Hepatocyte (in vitro differentiated cells): ENCODE data around the gene INVS.

ENCODE experiments used
- CTCF ChIP-seq: fragments of 200-600 bp; sonication (generic); IDR thresholded peaks from 2 replicates; pipeline ENCODE4 v1.5.1; 2016; ENCODE audit warnings: antibody characterized with exemption, mild to moderate bottlenecking; ENCODE audit not compliant: poor library complexity
- EZH2 ChIP-seq: fragments of 200-600 bp; sonication (generic); IDR thresholded peaks from 2 replicates; pipeline ENCODE4 v1.6.1; 2016; ENCODE audit warnings: antibody characterized with exemption, mild to moderate bottlenecking, borderline replicate concordance
- EZH2phosphoT487 ChIP-seq: fragments of 200-600 bp; sonication (generic); IDR thresholded peaks from one replicate; pipeline ENCODE4 v1.6.1; 2018; ENCODE audit warnings: antibody characterized with exemption, mild to moderate bottlenecking, low read depth, moderate library complexity; ENCODE audit not compliant: unreplicated experiment, severe bottlenecking

- TF ChIP-seq CTCF = no peak
- TF ChIP-seq EZH2phosphoT487 = no peak
- no peak for TF ChIP-seq EZH2
Measured at GRCh38 chr9:100070104-100071041, 28.7 kb upstream of the INVS start.
